Measurements from ENCODE around the gene REEP5.
"Not testable (repeated sequence)": the region's sequence is repeated elsewhere in the genome, so short reads cannot be mapped to it uniquely, and the experiment has no call there.

Gene REEP5

GRCh38 chr5:112883192-112883591, 38.8 kb downstream of the REEP5 start:
- DNase-seq: no peak

- no peak for DNase-seq
Observed at GRCh38 chr5:112880219-112880964, 41.6 kb downstream of the REEP5 start.

GRCh38 chr5:112878760-112879159, 43.3 kb downstream of the REEP5 start:
- no peak for DNase-seq

- no peak for DNase-seq
Observed at GRCh38 chr5:112878101-112878500, 43.9 kb downstream of the REEP5 start.

- DNase-seq: no peak
Observed at GRCh38 chr5:112876362-112876761, 45.7 kb downstream of the REEP5 start.

GRCh38 chr5:112870966-112871365, 51.1 kb downstream of the REEP5 start:
- DNase-seq: no peak

GRCh38 chr5:112869948-112870347, 52.1 kb downstream of the REEP5 start:
- no peak for DNase-seq

GRCh38 chr5:112867411-112867810, 54.6 kb downstream of the REEP5 start:
- no peak for DNase-seq

GRCh38 chr5:112866739-112867138, 55.3 kb downstream of the REEP5 start:
- no peak for DNase-seq

- DNase-seq: no peak
Observed at GRCh38 chr5:112865128-112865527, 56.9 kb downstream of the REEP5 start.

GRCh38 chr5:112863549-112863948, 58.5 kb downstream of the REEP5 start:
- no peak for DNase-seq

GRCh38 chr5:112862085-112862484, 59.9 kb downstream of the REEP5 start:
- no peak for DNase-seq

GRCh38 chr5:112861638-112861985, 60.4 kb downstream of the REEP5 start:
- no peak for DNase-seq

GRCh38 chr5:112860929-112861637, 60.9 kb downstream of the REEP5 start, which contains the start of gene SRP19:
TSS of gene SRP19 (plus strand) at chr5:112861287. CDS start at chr5:112861377, 90 bp downstream.
- DNase-seq: peak; percentile 79

- not testable (repeated sequence) for DNase-seq
Observed at GRCh38 chr5:112860571-112860928, 61.5 kb downstream of the REEP5 start.

GRCh38 chr5:112857866-112858265, 64.2 kb downstream of the REEP5 start:
- DNase-seq: no peak

GRCh38 chr5:112854651-112855050, 67.4 kb downstream of the REEP5 start:
- no peak for DNase-seq

GRCh38 chr5:112849912-112850311, 72.1 kb downstream of the REEP5 start:
- no peak for DNase-seq

GRCh38 chr5:112848116-112848811, 73.8 kb downstream of the REEP5 start:
- peak; percentile 33 for DNase-seq

- DNase-seq: no peak
Observed at GRCh38 chr5:112847306-112847705, 74.7 kb downstream of the REEP5 start.

GRCh38 chr5:112846556-112846955, 75.5 kb downstream of the REEP5 start:
- no peak for DNase-seq

GRCh38 chr5:112844489-112844888, 77.5 kb downstream of the REEP5 start:
- DNase-seq: no peak

GRCh38 chr5:112833971-112834370, 88.1 kb downstream of the REEP5 start:
- no peak for DNase-seq

GRCh38 chr5:112830378-112830777, 91.6 kb downstream of the REEP5 start:
- no peak for DNase-seq

Measured in NCI-H510A treated with DMSO at 0.1 percent for 48 hours (cell line).